Hematopoietic multipotent progenitor cell treated with erythropoietin and hydrocortisone succinate and interleukin-3 and kit ligand, for 8 days (in vitro differentiated cells): ENCODE results near the gene UBA52.

Source experiments
- DNase-seq: peaks from one replicate; pipeline ENCODE4 v3.0.0-alpha.2; 2015

Gene UBA52

GRCh38 chr19:18608805-18609716, 37.4 kb downstream of the UBA52 start:
- no peak for DNase-seq

GRCh38 chr19:18609717-18610051, 38.0 kb downstream of the UBA52 start:
- DNase-seq: no peak

GRCh38 chr19:18610245-18610555, 38.5 kb downstream of the UBA52 start:
- DNase-seq: no peak

GRCh38 chr19:18610556-18611326, 39.1 kb downstream of the UBA52 start:
- no peak for DNase-seq

GRCh38 chr19:18611327-18612050, 39.8 kb downstream of the UBA52 start:
- DNase-seq: no peak

GRCh38 chr19:18612051-18612771, 40.6 kb downstream of the UBA52 start:
- no peak for DNase-seq

- no peak for DNase-seq
These were observed 41.3 kb downstream of the UBA52 start, which contains the start of gene TMEM59L for GRCh38 chr19:18612772-18613588. Gene TMEM59L, plus strand, starts transcription at chr19:18612870. Its CDS starts 89 bp downstream, at chr19:18612959.

GRCh38 chr19:18613589-18614234, 42.1 kb downstream of the UBA52 start:
- no peak for DNase-seq

GRCh38 chr19:18616023-18616422, 44.4 kb downstream of the UBA52 start:
- no peak for DNase-seq

- DNase-seq: no peak
These were observed 45.9 kb downstream of the UBA52 start for GRCh38 chr19:18617562-18617961.

GRCh38 chr19:18618236-18618635, 46.6 kb downstream of the UBA52 start:
- no peak for DNase-seq

GRCh38 chr19:18620311-18620710, 48.7 kb downstream of the UBA52 start:
- no peak for DNase-seq

GRCh38 chr19:18620902-18621301, 49.2 kb downstream of the UBA52 start:
- DNase-seq: no peak

GRCh38 chr19:18626906-18627305, 55.2 kb downstream of the UBA52 start:
- DNase-seq: no peak
